Heart right ventricle (tissue), 16 donors: ENCODE data around the gene PCCA. TPM values are rescaled to one million over a fixed set of nuclear protein-coding genes. Genes with fewer than 3 reads are reported as not detected.
"Not testable (repeated sequence)": the region's sequence is repeated elsewhere in the genome, so short reads cannot be mapped to it uniquely, and the experiment has no call there.

ENCODE experiments used
- ATAC-seq, 8 donors: fragments of 200-7000 bp; cut with Tn5 transposase; one replicate each; pipeline ENCODE4 v1.9.1; 2020; ENCODE audit warnings: mild to moderate bottlenecking in 8 of 8, moderate library complexity in 8 of 8, moderate number of reproducible peaks in 1 of 8
- DNase-seq, 2 donors: peaks; one replicate each; pipeline ENCODE4 v3.0.0-alpha.2; 2020
- H3K27ac ChIP-seq, 10 donors: fragments of 200-600 bp; sonication (generic) in 2 of 10; one replicate each; pipeline versions ENCODE4 v1.5.0 to v1.8.0; 2020 to 2022; ENCODE audit warnings: mild to moderate bottlenecking in 3 of 10
- H3K27me3 ChIP-seq, 7 donors: fragments of 200-600 bp; one replicate each; pipeline ENCODE4 v1.8.0; 2021 to 2022; ENCODE audit warnings: mild to moderate bottlenecking in 2 of 7
- H3K36me3 ChIP-seq, 9 donors: fragments of 200-600 bp; sonication (generic) in 1 of 9; one replicate each; pipeline versions ENCODE4 v1.5.0 to v1.8.0; 2020 to 2022; ENCODE audit warnings: mild to moderate bottlenecking in 2 of 9
- H3K4me1 ChIP-seq, 9 donors: fragments of 200-600 bp; sonication (generic) in 1 of 9; one replicate each; pipeline versions ENCODE4 v1.5.0 to v1.8.0; 2020 to 2022; ENCODE audit warnings: mild to moderate bottlenecking in 4 of 9
- H3K4me3 ChIP-seq, 10 donors: fragments of 200-600 bp; sonication (generic) in 2 of 10; one replicate each; pipeline versions ENCODE4 v1.5.0 to v1.8.0; 2020 to 2022; ENCODE audit warnings: mild to moderate bottlenecking in 7 of 10, moderate library complexity in 2 of 10
- H3K9me3 ChIP-seq, 11 donors: fragments of 200-600 bp in 10 of 11; sonication (generic) in 2 of 11; one replicate each; pipeline versions ENCODE4 v1.5.0 to v1.8.0; 2013 to 2022; ENCODE audit warnings: mild to moderate bottlenecking in 2 of 11, control low read depth in 1 of 11, moderate library complexity in 1 of 11
- WGBS, 2 donors: extraction: QIAGEN DNeasy Blood & Tissue Kit; methylation state at CpG; one replicate each; pipeline ENCODE4 v1.1.7; 2013; ENCODE audit warnings: inconsistent platforms in 1 of 2; 5-methylcytosine and 5-hydroxymethylcytosine counted together
- intact Hi-C, 10 donors: fragments of 100-400 bp; cut with DNase I; formaldehyde crosslinking; loops; one replicate each; pipeline versions ENCODE4 v1.11.1 to v1.14.2; 2022
- polyA plus RNA-seq, 2 donors: library from polyadenylated mRNA; stranded (reverse); fragments of 200-250 nt; gene quantifications; one replicate each; pipeline ENCODE4 v1.2.3, GENCODE V29; 2013
- total RNA-seq, 10 donors: library from RNA; stranded (reverse); fragmentation: NEBNext Ultra II Directional in 3 of 10; extraction: Animal tissue kit (Norgen Biotek cat#: 25700) in 3 of 10; gene quantifications; one replicate each; pipeline versions ENCODE4 v1.2.1 to v1.2.4, GENCODE V29; 2021 to 2023
- TF ChIP-seq, protein P1 (sequence below), 9 donors: fragments of 200-600 bp; sonication (generic) in 2 of 9; IDR thresholded peaks; one replicate each; pipeline versions ENCODE4 v1.5.0 to v1.8.0; 2021 to 2022; ENCODE audit warnings: antibody characterized with exemption in 9 of 9, mild to moderate bottlenecking in 5 of 9, moderate library complexity in 1 of 9
- donor health status: Arrhythmogenic right ventricular cardiomyopathy.
- donor health status: ischemic (EF 13 %, LVEDD 7.1; RV severe dilation, severe dysfunction).
- donor health status: healthy with polysubstance abuse.
- donor health status: DM: no; HTN: yes; CAD: no.
- donor health status: DM: no; HTN: no; CAD: no.
- donor health status: ischemic (EF 25% LVEDD 6.9; RV normal size, moderate dysfunction).
- donor health status: ischemic (EF 25% LVEDD 5.7; RV mildly dilated, moderate dysfunction).
- donor health status: healthy.
- donor health status: DM: yes; HTN: yes; CAD: no.
- donor health status: Ischemic cardiomyopathy.
- donor health status: ischemic (EF 35%, LVEDD 5.7; RV mildly dilated, moderate dysfunction).
- donor health status: nonischemic (EF 11% LVEDD 7.7; RV severe dilation, severe dysfunction).
- donor health status: DM: yes; HTN: yes; CAD: no.
- donor health status: PGD.
- donor health status: ischemic (EF 29% LVEDD 5.4; RV normal size, mild dysfunction).
- donor health status: nonischemic (EF 23%, LVEDD 6.1; RV moderate dilation, normal function).

Gene PCCA
- total and polyA plus RNA-seq, 12 donors: 21.2 to 71.9 (median 60.7) TPM

DNA sequence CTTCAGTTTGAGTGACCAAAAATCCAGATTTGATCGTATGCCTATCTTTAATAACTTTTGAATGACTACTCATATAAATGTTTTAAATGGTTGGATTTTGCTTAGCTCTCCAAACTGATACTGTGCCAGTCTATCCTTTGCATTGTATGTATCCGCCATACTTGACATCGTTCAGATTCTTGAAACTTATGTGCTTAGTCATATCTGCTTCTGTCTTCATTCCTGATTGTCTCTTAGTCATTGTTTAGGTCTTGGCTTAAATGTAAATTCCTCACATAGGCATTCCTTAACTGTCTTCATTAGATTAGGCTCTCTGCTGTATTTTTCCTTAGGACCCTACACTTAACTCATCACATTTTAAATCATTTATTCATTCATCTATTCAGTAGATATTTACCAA lies 126.0 kb downstream of the PCCA start:
- WGBS, 2 donors: 85 to 92% methylated on average over 3 of the region's 3 CpGs
- ATAC-seq: no peak
- TF ChIP-seq, protein P1, sequence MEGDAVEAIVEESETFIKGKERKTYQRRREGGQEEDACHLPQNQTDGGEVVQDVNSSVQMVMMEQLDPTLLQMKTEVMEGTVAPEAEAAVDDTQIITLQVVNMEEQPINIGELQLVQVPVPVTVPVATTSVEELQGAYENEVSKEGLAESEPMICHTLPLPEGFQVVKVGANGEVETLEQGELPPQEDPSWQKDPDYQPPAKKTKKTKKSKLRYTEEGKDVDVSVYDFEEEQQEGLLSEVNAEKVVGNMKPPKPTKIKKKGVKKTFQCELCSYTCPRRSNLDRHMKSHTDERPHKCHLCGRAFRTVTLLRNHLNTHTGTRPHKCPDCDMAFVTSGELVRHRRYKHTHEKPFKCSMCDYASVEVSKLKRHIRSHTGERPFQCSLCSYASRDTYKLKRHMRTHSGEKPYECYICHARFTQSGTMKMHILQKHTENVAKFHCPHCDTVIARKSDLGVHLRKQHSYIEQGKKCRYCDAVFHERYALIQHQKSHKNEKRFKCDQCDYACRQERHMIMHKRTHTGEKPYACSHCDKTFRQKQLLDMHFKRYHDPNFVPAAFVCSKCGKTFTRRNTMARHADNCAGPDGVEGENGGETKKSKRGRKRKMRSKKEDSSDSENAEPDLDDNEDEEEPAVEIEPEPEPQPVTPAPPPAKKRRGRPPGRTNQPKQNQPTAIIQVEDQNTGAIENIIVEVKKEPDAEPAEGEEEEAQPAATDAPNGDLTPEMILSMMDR (IDR thresholded peaks at IDR 0.05): no peak

DNA sequence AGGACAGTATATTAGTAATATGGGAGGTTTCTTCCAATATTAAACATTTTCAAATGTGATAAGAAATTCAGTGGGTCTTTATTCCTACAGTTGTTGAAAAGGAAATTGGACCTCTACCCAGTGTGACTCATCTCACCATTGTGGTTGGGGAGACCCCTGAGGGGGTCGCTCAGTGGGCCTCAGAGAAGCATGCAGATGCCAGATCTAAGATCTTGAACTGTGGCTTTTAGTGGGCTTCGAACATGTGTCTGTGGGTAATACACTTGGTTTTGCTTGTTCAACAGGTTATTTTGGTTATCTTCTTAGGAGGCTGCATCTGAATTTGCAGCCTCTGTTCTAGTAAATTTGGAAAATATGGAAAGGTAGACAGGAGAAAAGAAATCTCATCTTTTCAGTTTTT lies 132.3 kb downstream of the PCCA start:
- Histone ChIP-seq H3K36me3 (peaks cover 0 to 7% (median 0%) of the 10 kb centered on the region in 9 donors), H3K4me1 (no peaks in the 10 kb centered on the region), H3K27ac (no peak overlapping the region), H3K9me3 (no peaks in the 10 kb centered on the region), H3K27me3 (no peaks in the 10 kb centered on the region), H3K4me3 (no peak overlapping the region)
- intact Hi-C loops: loop anchor here in 1 of 10 donors (10.0 kb wide), 1 partner anchor 306 kb away; no protein-coding TSS in a partner anchor
- DNase-seq (no peak), ATAC-seq (no peak)
- WGBS, 2 donors: 89 to 96% methylated on average over 2 of the region's 2 CpGs
- TF ChIP-seq, protein P1 (IDR thresholded peaks at IDR 0.05): no peak

More for the DNA sequence above, 126.0 kb downstream of the PCCA start:
- H3K36me3 ChIP-seq: peaks cover 0 to 53% (median 0%) of the 10 kb centered on the region in 9 donors
- peaks cover 0 to 14% (median 0%) of the 10 kb centered on the region in 11 donors for H3K9me3 ChIP-seq
- no peaks in the 10 kb centered on the region for H3K27me3 ChIP-seq
- no peak for DNase-seq
- intact Hi-C loops: no loop called here
- H3K4me1 ChIP-seq: peaks cover 0 to 39% (median 0%) of the 10 kb centered on the region in 9 donors
- no peak overlapping the region for H3K4me3 ChIP-seq
- no peak overlapping the region for H3K27ac ChIP-seq

DNA sequence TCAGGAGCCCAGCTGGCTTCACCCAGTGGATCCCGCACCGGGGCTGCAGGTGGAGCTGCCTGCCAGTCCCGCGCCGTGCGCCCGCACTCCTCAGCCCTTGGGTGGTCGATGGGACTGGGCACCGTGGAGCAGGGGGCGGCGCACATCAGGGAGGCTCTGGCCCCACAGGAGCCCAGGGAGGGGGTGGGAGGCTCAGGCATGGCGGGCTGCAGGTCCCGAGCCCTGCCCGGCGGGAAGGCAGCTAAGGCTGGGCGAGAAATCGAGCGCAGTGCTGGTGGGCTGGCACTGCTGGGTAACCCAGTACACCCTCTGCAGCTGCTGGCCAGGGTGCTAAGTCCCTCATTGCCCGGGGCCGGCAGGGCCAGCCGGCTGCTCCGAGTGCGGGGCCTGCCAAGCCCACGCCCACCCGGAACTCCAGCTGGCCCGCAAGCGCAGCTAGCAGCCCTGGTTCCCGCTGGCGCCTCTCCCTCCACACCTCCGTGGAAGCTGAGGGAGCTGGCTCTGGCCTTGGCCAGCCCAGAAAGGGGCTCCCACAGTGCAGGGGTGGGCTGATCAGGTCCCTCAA lies 135.2 kb downstream of the PCCA start:
- not testable (repeated sequence) for ATAC-seq, DNase-seq, H3K36me3 ChIP-seq, H3K27me3 ChIP-seq, H3K27ac ChIP-seq, H3K4me1 ChIP-seq, H3K4me3 ChIP-seq, H3K9me3 ChIP-seq
- intact Hi-C loops: loop anchor here in 1 of 10 donors (10.0 kb wide), 1 partner anchor 309 kb away; no protein-coding TSS in a partner anchor
- 94 to 98% methylated on average over 25 to 29 of the region's 30 CpGs for WGBS, 2 donors

DNA sequence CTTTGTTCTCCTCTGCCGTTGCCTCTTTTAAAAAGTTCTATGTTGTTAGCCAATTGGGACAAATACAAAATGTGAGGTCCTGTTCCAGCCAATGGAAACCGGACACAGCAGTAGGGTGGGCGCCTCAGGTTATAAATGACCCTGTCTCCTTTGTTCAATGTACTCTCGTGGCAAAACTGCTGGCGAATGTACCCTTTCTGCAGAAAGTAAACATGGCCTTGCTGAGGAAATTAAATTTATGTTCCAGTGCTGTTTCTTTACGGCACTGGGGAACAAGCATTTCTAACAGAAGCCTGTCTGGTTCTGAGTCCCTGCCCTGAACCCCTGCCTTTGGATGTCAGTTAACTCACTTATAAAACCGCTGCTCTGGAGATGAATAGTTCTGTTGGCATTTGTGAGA lies 140.7 kb downstream of the PCCA start:
- ATAC-seq: no peak
- peaks cover 0 to 27% (median 17%) of the 10 kb centered on the region in 9 donors for H3K4me1 ChIP-seq
- 91 to 94% methylated on average over 7 of the region's 7 CpGs for WGBS, 2 donors
- H3K36me3 ChIP-seq: no peaks in the 10 kb centered on the region
- H3K27me3 ChIP-seq: no peaks in the 10 kb centered on the region
- no peak overlapping the region for H3K4me3 ChIP-seq
- H3K9me3 ChIP-seq: no peaks in the 10 kb centered on the region
- H3K27ac ChIP-seq: no peak overlapping the region
- intact Hi-C loops: loop anchor here in 8 of 10 donors (5.0 to 10.0 kb wide), 6 partner anchors 55 to 572 kb away; no protein-coding TSS in a partner anchor
- TF ChIP-seq, protein P1 (IDR thresholded peaks at IDR 0.05): no peak
- no peak for DNase-seq

DNA sequence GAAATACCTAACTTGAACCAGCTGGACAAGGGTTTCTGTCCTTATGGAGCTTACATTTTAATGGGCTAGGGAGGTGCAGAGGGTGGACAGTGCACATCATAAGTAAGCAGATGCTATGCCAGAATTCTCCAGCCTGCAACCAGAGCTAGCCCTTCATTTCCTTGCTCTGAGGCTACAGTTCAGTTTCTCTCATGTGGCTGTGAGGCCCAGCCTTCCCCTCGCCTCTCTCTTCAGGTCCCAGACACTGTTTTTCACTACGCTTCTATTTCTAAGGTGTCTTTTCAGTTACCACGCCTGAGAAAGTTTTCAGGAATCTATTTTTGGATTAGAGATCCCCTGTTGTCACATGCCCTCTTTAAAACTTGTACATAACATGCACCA lies 141.9 kb downstream of the PCCA start:
- H3K27ac ChIP-seq: no peak overlapping the region
- no peak for ATAC-seq
- H3K4me3 ChIP-seq: no peak overlapping the region
- TF ChIP-seq, protein P1 (IDR thresholded peaks at IDR 0.05): no peak
- 58 to 83% methylated on average over 3 of the region's 3 CpGs for WGBS, 2 donors
- no peaks in the 10 kb centered on the region for H3K36me3 ChIP-seq
- intact Hi-C loops: loop anchor here in 7 of 10 donors (5.0 to 10.0 kb wide), 6 partner anchors 56 to 573 kb away; no protein-coding TSS in a partner anchor
- no peaks in the 10 kb centered on the region for H3K27me3 ChIP-seq
- H3K4me1 ChIP-seq: peaks cover 0 to 39% (median 28%) of the 10 kb centered on the region in 9 donors
- DNase-seq: no peak
- H3K9me3 ChIP-seq: no peaks in the 10 kb centered on the region
